GM10248 (cell line): ENCODE results near the gene KCNMB2.

Experiments
- CTCF ChIA-PET: fragments of 300-600 bp; sonication (Branson Sonifier 250); formaldehyde crosslinking; extraction: SDS; loops from one replicate; lab custom pipeline; 2021; ENCODE audit warnings: antibody characterized with exemption; lab: Yijun Ruan, JAX
- POLR2A ChIA-PET: fragments of 350-650 bp; sonication (Branson Sonifier 250); formaldehyde crosslinking; extraction: SDS; loops from one replicate; lab custom pipeline; 2020; ENCODE audit warnings: antibody characterized with exemption; lab: Yijun Ruan, JAX
- DNase-seq: peaks from one replicate; pipeline ENCODE4 v3.0.0; 2012; ENCODE audit errors: extremely low spot score
- CTCF ChIP-seq: IDR thresholded peaks from 2 replicates; pipeline ENCODE4 v1.5.1; 2012; ENCODE audit warnings: mild to moderate bottlenecking, low read depth; ENCODE audit errors: extremely low read depth, missing control alignments, control extremely low read depth

KCNMB2 gene

GRCh38 chr3:178560759-178561158, 24.5 kb downstream of the KCNMB2 start:
- ChIA-PET POLR2A (no interaction called here), CTCF (interaction anchor here (0.9 to 3.5 kb wide), 2 partner anchors 9 to 35 kb away, joined by 3 to 19 read pairs; no protein-coding TSS in a partner anchor)
- TF ChIP-seq CTCF, result no peak
- no peak for DNase-seq

- ChIA-PET CTCF (interaction anchor here (0.9 to 3.5 kb wide), 3 partner anchors 10 to 55 kb away, joined by 3 to 19 read pairs (median 3); no protein-coding TSS in a partner anchor), POLR2A (no interaction called here)
- TF ChIP-seq CTCF, result no peak
- DNase-seq, result no peak
Observed at GRCh38 chr3:178561239-178561638, 25.0 kb downstream of the KCNMB2 start.

- no peak for DNase-seq
- POLR2A ChIA-PET, result no interaction called here
- no peak for TF ChIP-seq CTCF
- CTCF ChIA-PET, result interaction anchor here (0.9 to 3.5 kb wide), 7 partner anchors 7 to 56 kb away, joined by 3 to 19 read pairs (median 4); no protein-coding TSS in a partner anchor
Observed at GRCh38 chr3:178562143-178562946, 26.1 kb downstream of the KCNMB2 start.

GRCh38 chr3:178562947-178563232, 26.7 kb downstream of the KCNMB2 start:
- no peak for DNase-seq
- no peak for TF ChIP-seq CTCF
- ChIA-PET POLR2A (no interaction called here), CTCF (interaction anchor here (0.9 to 3.5 kb wide), 8 partner anchors 8 to 404 kb away, joined by 3 to 19 read pairs (median 4); no protein-coding TSS in a partner anchor)

- ChIA-PET CTCF (interaction anchor here (0.7 kb wide), 1 partner anchor 16 kb away, joined by 4 read pairs; no protein-coding TSS in a partner anchor), POLR2A (no interaction called here)
- no peak for TF ChIP-seq CTCF
- no peak for DNase-seq
Observed at GRCh38 chr3:178567611-178568010, 31.4 kb downstream of the KCNMB2 start.

- ChIA-PET POLR2A (no interaction called here), CTCF (interaction anchor here (1.0 to 1.3 kb wide), 2 partner anchors 10 to 38 kb away, joined by 3 read pairs; no protein-coding TSS in a partner anchor)
- no peak for DNase-seq
- TF ChIP-seq CTCF, result no peak
Observed at GRCh38 chr3:178568155-178568731, 32.0 kb downstream of the KCNMB2 start.
